OCI-LY3 (cell line): ENCODE results near the gene TRIM8.

Experiments
- EZH2phosphoT487 ChIP-seq: fragments of 200-600 bp; shearing (Covaris generic); IDR thresholded peaks from 2 replicates; pipeline ENCODE4 v1.6.1; 2018; ENCODE audit warnings: antibody characterized with exemption, mixed run types, low read depth
- TF ChIP-seq, protein P1 (sequence below): fragments of 200-600, 300-600 bp; sonication (generic); IDR thresholded peaks from 2 replicates; pipeline ENCODE4 v1.5.1; 2014; ENCODE audit warnings: antibody characterized with exemption, low read length, low read depth

GRCh38 chr10:102676534-102677315, 32.4 kb downstream of the TRIM8 start:
- TF ChIP-seq EZH2phosphoT487: no peak
- TF ChIP-seq, protein P1, sequence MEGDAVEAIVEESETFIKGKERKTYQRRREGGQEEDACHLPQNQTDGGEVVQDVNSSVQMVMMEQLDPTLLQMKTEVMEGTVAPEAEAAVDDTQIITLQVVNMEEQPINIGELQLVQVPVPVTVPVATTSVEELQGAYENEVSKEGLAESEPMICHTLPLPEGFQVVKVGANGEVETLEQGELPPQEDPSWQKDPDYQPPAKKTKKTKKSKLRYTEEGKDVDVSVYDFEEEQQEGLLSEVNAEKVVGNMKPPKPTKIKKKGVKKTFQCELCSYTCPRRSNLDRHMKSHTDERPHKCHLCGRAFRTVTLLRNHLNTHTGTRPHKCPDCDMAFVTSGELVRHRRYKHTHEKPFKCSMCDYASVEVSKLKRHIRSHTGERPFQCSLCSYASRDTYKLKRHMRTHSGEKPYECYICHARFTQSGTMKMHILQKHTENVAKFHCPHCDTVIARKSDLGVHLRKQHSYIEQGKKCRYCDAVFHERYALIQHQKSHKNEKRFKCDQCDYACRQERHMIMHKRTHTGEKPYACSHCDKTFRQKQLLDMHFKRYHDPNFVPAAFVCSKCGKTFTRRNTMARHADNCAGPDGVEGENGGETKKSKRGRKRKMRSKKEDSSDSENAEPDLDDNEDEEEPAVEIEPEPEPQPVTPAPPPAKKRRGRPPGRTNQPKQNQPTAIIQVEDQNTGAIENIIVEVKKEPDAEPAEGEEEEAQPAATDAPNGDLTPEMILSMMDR: no peak
